ENCODE results near the gene SLC28A2. TPM values are rescaled to one million over a fixed set of nuclear protein-coding genes. Genes with fewer than 3 reads are reported as not detected.

The SLC28A2 gene
- total RNA-seq, 1 experiment from 2014 or later, result not detected

DNA sequence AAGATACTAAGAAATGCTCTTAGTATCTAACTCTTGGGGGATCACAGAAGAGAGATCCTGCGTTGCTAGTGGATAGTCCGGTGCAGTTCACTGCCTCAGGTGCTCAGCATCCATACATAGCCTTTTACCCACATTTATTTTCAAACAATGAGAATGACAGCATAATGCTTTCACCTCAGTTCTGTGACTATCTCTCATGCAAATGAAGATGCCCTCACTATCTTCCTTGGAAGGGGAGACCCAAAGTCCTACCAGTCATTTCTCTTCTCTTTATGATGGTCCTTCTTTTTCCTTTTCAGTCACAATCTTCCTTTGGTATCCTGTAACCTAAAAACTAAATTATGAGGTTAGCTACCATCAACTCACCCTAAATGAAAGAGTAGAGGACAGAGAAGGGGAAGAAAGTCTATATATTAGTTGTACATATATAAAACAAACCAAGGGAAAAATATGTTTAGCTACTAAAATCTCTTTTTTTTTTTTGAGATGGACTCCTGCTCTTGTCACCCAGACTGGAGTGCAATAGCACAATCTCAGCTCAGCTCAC, 30.9 kb upstream of the SLC28A2 start:
- no TSS peak for BruUV-seq (replicated peaks)
- intact Hi-C loops (cut with micrococcal nuclease; ENCODE audit: unreplicated experiment), result no loop called here
- CTCF ChIA-PET, result interaction anchor here (1.0 kb wide), 1 partner anchor 9 kb away, joined by 5 read pairs; no protein-coding TSS in a partner anchor
- Mint-ChIP-seq H3K4me1 (ENCODE audit: low read depth, unreplicated experiment) (no peaks in the 10 kb centered on the region), H3K4me3 (ENCODE audit: low read depth, unreplicated experiment) (no peak overlapping the region), H3K36me3 (ENCODE audit: insufficient read depth, unreplicated experiment) (no peaks in the 10 kb centered on the region), H3K27me3 (ENCODE audit: unreplicated experiment) (peaks cover 29% of the 10 kb centered on the region), H3K9me3 (ENCODE audit: low read depth, unreplicated experiment) (no peaks in the 10 kb centered on the region), H3K27ac (ENCODE audit: unreplicated experiment) (no peak overlapping the region)
- TF ChIP-seq, protein P1, sequence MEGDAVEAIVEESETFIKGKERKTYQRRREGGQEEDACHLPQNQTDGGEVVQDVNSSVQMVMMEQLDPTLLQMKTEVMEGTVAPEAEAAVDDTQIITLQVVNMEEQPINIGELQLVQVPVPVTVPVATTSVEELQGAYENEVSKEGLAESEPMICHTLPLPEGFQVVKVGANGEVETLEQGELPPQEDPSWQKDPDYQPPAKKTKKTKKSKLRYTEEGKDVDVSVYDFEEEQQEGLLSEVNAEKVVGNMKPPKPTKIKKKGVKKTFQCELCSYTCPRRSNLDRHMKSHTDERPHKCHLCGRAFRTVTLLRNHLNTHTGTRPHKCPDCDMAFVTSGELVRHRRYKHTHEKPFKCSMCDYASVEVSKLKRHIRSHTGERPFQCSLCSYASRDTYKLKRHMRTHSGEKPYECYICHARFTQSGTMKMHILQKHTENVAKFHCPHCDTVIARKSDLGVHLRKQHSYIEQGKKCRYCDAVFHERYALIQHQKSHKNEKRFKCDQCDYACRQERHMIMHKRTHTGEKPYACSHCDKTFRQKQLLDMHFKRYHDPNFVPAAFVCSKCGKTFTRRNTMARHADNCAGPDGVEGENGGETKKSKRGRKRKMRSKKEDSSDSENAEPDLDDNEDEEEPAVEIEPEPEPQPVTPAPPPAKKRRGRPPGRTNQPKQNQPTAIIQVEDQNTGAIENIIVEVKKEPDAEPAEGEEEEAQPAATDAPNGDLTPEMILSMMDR (IDR thresholded peaks at IDR 0.05; ENCODE audit: unreplicated experiment), result no peak
- no peak for DNase-seq

GRCh38 chr15:45221967-45222366, 30.1 kb upstream of the SLC28A2 start:
- TF ChIP-seq, protein P1 (IDR thresholded peaks at IDR 0.05; ENCODE audit: unreplicated experiment), result no peak
- no peak overlapping the region for H3K4me3 Mint-ChIP-seq (ENCODE audit: low read depth, unreplicated experiment)

GRCh38 chr15:45224621-45225217, 27.3 kb upstream of the SLC28A2 start:
- CTCF ChIA-PET, result no interaction called here
- no peak for DNase-seq
- TF ChIP-seq, protein P1 (IDR thresholded peaks at IDR 0.05; ENCODE audit: unreplicated experiment), result no peak
- no peaks in the 10 kb centered on the region for H3K4me1 Mint-ChIP-seq (ENCODE audit: low read depth, unreplicated experiment)
- H3K27ac Mint-ChIP-seq (ENCODE audit: unreplicated experiment), result no peak overlapping the region
- H3K36me3 Mint-ChIP-seq (ENCODE audit: insufficient read depth, unreplicated experiment), result no peaks in the 10 kb centered on the region
- H3K9me3 Mint-ChIP-seq (ENCODE audit: low read depth, unreplicated experiment), result no peaks in the 10 kb centered on the region
- peaks cover 29% of the 10 kb centered on the region for H3K27me3 Mint-ChIP-seq (ENCODE audit: unreplicated experiment)
- no TSS peak for BruUV-seq (replicated peaks)
- intact Hi-C loops (cut with micrococcal nuclease; ENCODE audit: unreplicated experiment), result no loop called here
- H3K4me3 Mint-ChIP-seq (ENCODE audit: low read depth, unreplicated experiment), result no peak overlapping the region

More at GRCh38 chr15:45221967-45222366, 30.1 kb upstream of the SLC28A2 start:
- intact Hi-C loops (cut with micrococcal nuclease; ENCODE audit: unreplicated experiment), result no loop called here
- no peaks in the 10 kb centered on the region for H3K36me3 Mint-ChIP-seq (ENCODE audit: insufficient read depth, unreplicated experiment)
- BruUV-seq (replicated peaks), result no TSS peak
- no peak overlapping the region for H3K27ac Mint-ChIP-seq (ENCODE audit: unreplicated experiment)
- no peaks in the 10 kb centered on the region for H3K9me3 Mint-ChIP-seq (ENCODE audit: low read depth, unreplicated experiment)
- CTCF ChIA-PET, result interaction anchor here (0.6 to 1.0 kb wide), 2 partner anchors 9 to 291 kb away, joined by 5 to 8 read pairs; no protein-coding TSS in a partner anchor
- DNase-seq, result no peak
- peaks cover 29% of the 10 kb centered on the region for H3K27me3 Mint-ChIP-seq (ENCODE audit: unreplicated experiment)
- no peaks in the 10 kb centered on the region for H3K4me1 Mint-ChIP-seq (ENCODE audit: low read depth, unreplicated experiment)

DNA sequence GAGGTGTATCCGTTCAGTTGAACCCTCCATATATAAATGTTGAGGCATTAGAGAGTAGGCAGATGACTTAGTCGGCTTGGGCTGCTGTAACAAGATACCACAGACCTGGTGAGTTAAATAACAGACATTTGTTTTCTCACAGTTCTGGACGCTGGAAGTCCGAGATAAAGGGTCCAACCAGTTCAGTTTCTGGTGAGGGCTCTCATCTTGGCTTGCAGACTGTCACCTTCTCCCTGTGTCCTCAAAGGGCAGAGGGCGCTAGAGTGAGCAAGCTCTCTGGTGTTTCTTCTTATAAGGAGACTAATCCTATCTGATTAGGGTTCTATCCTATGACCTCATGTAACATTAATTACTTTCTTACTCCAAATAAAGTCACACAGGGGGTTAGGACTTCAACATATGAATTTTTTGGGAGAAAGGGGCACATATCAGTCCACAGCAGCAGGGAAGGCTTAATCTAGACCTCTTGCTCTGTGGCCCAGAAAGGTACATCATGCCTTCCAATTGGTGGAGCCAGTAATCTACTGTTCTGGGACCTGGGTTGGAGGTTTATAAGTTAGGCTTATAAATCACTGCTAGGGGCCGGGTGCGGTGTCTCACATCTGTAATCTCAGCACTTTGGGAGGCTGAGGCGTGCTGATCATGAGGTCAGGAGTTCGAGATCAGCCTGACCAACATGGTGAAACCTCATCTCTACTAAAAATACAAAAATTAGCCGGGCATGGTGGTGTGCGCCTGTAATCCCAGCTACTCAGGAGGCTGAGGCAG, 26.3 kb upstream of the SLC28A2 start:
- no TSS peak for BruUV-seq (replicated peaks)
- intact Hi-C loops (cut with micrococcal nuclease; ENCODE audit: unreplicated experiment), result no loop called here
- Mint-ChIP-seq H3K9me3 (ENCODE audit: low read depth, unreplicated experiment) (no peaks in the 10 kb centered on the region), H3K4me1 (ENCODE audit: low read depth, unreplicated experiment) (no peaks in the 10 kb centered on the region), H3K27me3 (ENCODE audit: unreplicated experiment) (peaks cover 29% of the 10 kb centered on the region), H3K4me3 (ENCODE audit: low read depth, unreplicated experiment) (no peak overlapping the region), H3K27ac (ENCODE audit: unreplicated experiment) (no peak overlapping the region), H3K36me3 (ENCODE audit: insufficient read depth, unreplicated experiment) (no peaks in the 10 kb centered on the region)
- no peak for DNase-seq
- TF ChIP-seq, protein P1 (IDR thresholded peaks at IDR 0.05; ENCODE audit: unreplicated experiment), result no peak
- CTCF ChIA-PET, result no interaction called here

Measured in Calu3 (cell line).